ENCODE results near the gene FCAMR. TPM values are rescaled to one million over a fixed set of nuclear protein-coding genes. Genes with fewer than 3 reads are reported as not detected.

FCAMR gene
- total RNA-seq, 1 donor from 2014 or later, result not detected

- DNase-seq (ENCODE audit: low read depth), result no peak
- no peak for TF ChIP-seq CTCF (IDR thresholded peaks at IDR 0.05; ENCODE audit: insufficient read depth, low read length, poor library complexity, severe bottlenecking)
These were observed 22.5 kb upstream of the FCAMR start for GRCh38 chr1:206992790-206993189.

GRCh38 chr1:206987873-206988272 lies 17.6 kb upstream of the FCAMR start:
- Histone ChIP-seq H3K27me3 (ENCODE audit: control insufficient read depth, insufficient read depth, low read length) (no peaks in the 10 kb centered on the region), H3K4me3 (ENCODE audit: low read depth, low read length) (no peak overlapping the region), H3K36me3 (ENCODE audit: control insufficient read depth, insufficient read depth, low read length) (no peaks in the 10 kb centered on the region)
- DNase-seq (ENCODE audit: low read depth), result no peak
- no peak for TF ChIP-seq CTCF (IDR thresholded peaks at IDR 0.05; ENCODE audit: insufficient read depth, low read length, poor library complexity, severe bottlenecking)

More at GRCh38 chr1:206992790-206993189, 22.5 kb upstream of the FCAMR start:
- Histone ChIP-seq H3K36me3 (ENCODE audit: control insufficient read depth, insufficient read depth, low read length) (no peaks in the 10 kb centered on the region), H3K27me3 (ENCODE audit: control insufficient read depth, insufficient read depth, low read length) (no peaks in the 10 kb centered on the region), H3K4me3 (ENCODE audit: low read depth, low read length) (no peak overlapping the region)

- Histone ChIP-seq H3K36me3 (ENCODE audit: control insufficient read depth, insufficient read depth, low read length) (no peaks in the 10 kb centered on the region), H3K4me3 (ENCODE audit: low read depth, low read length) (no peak overlapping the region), H3K27me3 (ENCODE audit: control insufficient read depth, insufficient read depth, low read length) (no peaks in the 10 kb centered on the region)
- DNase-seq (ENCODE audit: low read depth), result no peak
- TF ChIP-seq CTCF (IDR thresholded peaks at IDR 0.05; ENCODE audit: insufficient read depth, low read length, poor library complexity, severe bottlenecking), result no peak
These were observed 16.6 kb upstream of the FCAMR start for GRCh38 chr1:206986885-206987284.

- H3K36me3 ChIP-seq (ENCODE audit: control insufficient read depth, insufficient read depth, low read length), result no peaks in the 10 kb centered on the region
These were observed 16.1 kb upstream of the FCAMR start for GRCh38 chr1:206986402-206986801.

GRCh38 chr1:206985162-206985749 lies 15.0 kb upstream of the FCAMR start:
- no peak overlapping the region for H3K4me3 ChIP-seq (ENCODE audit: low read depth, low read length)
- H3K27me3 ChIP-seq (ENCODE audit: control insufficient read depth, insufficient read depth, low read length), result no peaks in the 10 kb centered on the region
- H3K36me3 ChIP-seq (ENCODE audit: control insufficient read depth, insufficient read depth, low read length), result no peaks in the 10 kb centered on the region
- no peak for DNase-seq (ENCODE audit: low read depth)
- TF ChIP-seq CTCF (IDR thresholded peaks at IDR 0.05; ENCODE audit: insufficient read depth, low read length, poor library complexity, severe bottlenecking), result no peak

More at GRCh38 chr1:206986402-206986801, 16.1 kb upstream of the FCAMR start:
- Histone ChIP-seq H3K4me3 (ENCODE audit: low read depth, low read length) (no peak overlapping the region), H3K27me3 (ENCODE audit: control insufficient read depth, insufficient read depth, low read length) (no peaks in the 10 kb centered on the region)
- DNase-seq (ENCODE audit: low read depth), result no peak
- TF ChIP-seq CTCF (IDR thresholded peaks at IDR 0.05; ENCODE audit: insufficient read depth, low read length, poor library complexity, severe bottlenecking), result no peak

- Histone ChIP-seq H3K36me3 (ENCODE audit: control insufficient read depth, insufficient read depth, low read length) (no peaks in the 10 kb centered on the region), H3K27me3 (ENCODE audit: control insufficient read depth, insufficient read depth, low read length) (no peaks in the 10 kb centered on the region), H3K4me3 (ENCODE audit: low read depth, low read length) (no peak overlapping the region)
- no peak for DNase-seq (ENCODE audit: low read depth)
- TF ChIP-seq CTCF (IDR thresholded peaks at IDR 0.05; ENCODE audit: insufficient read depth, low read length, poor library complexity, severe bottlenecking), result peak; percentile 75
These were observed 12.0 kb upstream of the FCAMR start for GRCh38 chr1:206982216-206982615.

Data from kidney epithelial cell (primary cell).